ENCODE measurements around the gene OR4C6. TPM values are rescaled to one million over a fixed set of nuclear protein-coding genes. Genes with fewer than 3 reads are reported as not detected.

The OR4C6 gene
- polyA plus RNA-seq, 2 of the 4 experiments (the other 2 are of a cell fraction) = not detected

DNA sequence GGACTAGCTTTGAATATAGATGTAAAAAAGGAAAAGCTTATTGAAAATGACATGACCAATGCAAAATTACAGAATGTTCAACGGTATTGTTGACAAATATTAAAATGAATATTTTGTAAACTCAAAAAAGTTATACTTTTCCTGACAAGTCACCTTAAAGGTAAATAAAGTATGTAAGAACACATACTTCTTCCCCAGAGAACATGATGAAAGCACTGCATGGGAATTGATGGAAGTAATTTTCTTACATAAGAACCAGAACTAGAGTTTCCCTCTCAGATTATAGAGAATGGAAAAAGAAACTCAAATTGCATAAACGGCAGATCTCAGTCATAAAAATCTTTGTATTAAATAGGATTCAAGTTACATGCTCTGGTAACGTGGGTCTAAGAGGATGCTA, 27.2 kb upstream of the OR4C6 start, which contains the start of gene OR4P4:
Gene OR4P4, plus strand, starts transcription at position 301 of the 400 bp plus-strand sequence.
- peaks cover 3% of the 10 kb centered on the region; the same call in 2 of the 3 replicates for H3K9me3 ChIP-seq
- no peak within 1 kb of the TSS for H3K4me2 ChIP-seq
- ChIA-PET CTCF (no interaction called here), POLR2A (no interaction called here)
- DNase-seq (ENCODE audit: low read depth in 1 of 2, low spot score in 1 of 2) (no peak), FAIRE-seq (no peak), ATAC-seq (no peak)
- TF ChIP-seq, protein P1, sequence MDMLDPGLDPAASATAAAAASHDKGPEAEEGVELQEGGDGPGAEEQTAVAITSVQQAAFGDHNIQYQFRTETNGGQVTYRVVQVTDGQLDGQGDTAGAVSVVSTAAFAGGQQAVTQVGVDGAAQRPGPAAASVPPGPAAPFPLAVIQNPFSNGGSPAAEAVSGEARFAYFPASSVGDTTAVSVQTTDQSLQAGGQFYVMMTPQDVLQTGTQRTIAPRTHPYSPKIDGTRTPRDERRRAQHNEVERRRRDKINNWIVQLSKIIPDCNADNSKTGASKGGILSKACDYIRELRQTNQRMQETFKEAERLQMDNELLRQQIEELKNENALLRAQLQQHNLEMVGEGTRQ (IDR thresholded peaks at IDR 0.05) = no peak
- no peak for TF ChIP-seq NFE2L2 (conservative IDR thresholded peaks at IDR 0.05; ENCODE audit: low read length)
- no peak for TF ChIP-seq REST (IDR thresholded peaks at IDR 0.05)
- TF ChIP-seq FOXS1 (CRISPR knock-in tag; IDR thresholded peaks at IDR 0.05) = no peak
- H3K4me1 ChIP-seq = no peaks in the 10 kb centered on the region
- 3% methylated on average over 3 of the region's 3 CpGs for WGBS (ENCODE audit: missing lambda C conversion rate)
- no peak within 1 kb of the TSS for H3K27ac ChIP-seq
- no peak within 1 kb of the TSS for H3K4me3 ChIP-seq

DNA sequence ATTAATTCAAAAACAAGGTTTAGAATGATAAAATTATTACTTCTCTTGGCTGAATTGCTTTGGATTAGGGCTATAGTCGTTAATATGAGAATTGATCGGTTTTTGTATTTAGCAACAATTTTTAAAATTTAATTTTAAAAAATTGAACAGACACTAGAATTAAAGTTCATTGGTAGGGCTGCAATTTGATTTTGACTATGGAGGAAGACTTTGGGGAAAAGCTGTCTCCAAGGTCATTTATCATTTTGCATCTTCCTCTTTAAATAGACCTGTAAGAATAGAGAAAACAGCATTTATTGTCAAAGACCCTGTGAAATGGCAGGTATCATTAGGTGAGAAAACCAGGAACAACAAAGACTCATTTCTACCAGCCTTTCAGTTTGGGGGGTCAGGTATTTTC, 14.0 kb upstream of the OR4C6 start, which contains the start of gene OR4S2:
Gene OR4S2, plus strand, starts transcription at position 301 of the 400 bp plus-strand sequence. CDS start 2,577 bp downstream, outside the sequence.
- ATAC-seq (no peak), DNase-seq (ENCODE audit: low read depth in 1 of 2, low spot score in 1 of 2) (no peak), FAIRE-seq (no peak)
- no peak within 1 kb of the TSS for H3K4me2 ChIP-seq
- ChIA-PET POLR2A (no interaction called here), CTCF (no interaction called here)
- H3K27ac ChIP-seq = no peak within 1 kb of the TSS
- H3K9me3 ChIP-seq = no peaks in the 10 kb centered on the region
- no peak within 1 kb of the TSS for H3K4me3 ChIP-seq
- 0% methylated on average over 2 of the region's 2 CpGs for WGBS (ENCODE audit: missing lambda C conversion rate)
- TF ChIP-seq RAD21 (conservative IDR thresholded peaks at IDR 0.05 in 1 of 2, IDR thresholded peaks at IDR 0.05 in 1 of 2) (no peak), FOSL2 (IDR thresholded peaks at IDR 0.05) (no peak), FOSL2 (CRISPR knock-in tag; IDR thresholded peaks at IDR 0.05) (no peak), NPAS2 (CRISPR knock-in tag; IDR thresholded peaks at IDR 0.05; ENCODE audit: borderline replicate concordance) (no peak), MAFK (IDR thresholded peaks at IDR 0.05; ENCODE audit: partially characterized antibody) (no peak), MAZ (IDR thresholded peaks at IDR 0.05; ENCODE audit: borderline replicate concordance, low read depth, low read length) (no peak), HOXB13 (CRISPR knock-in tag; IDR thresholded peaks at IDR 0.05; ENCODE audit: low read depth) (no peak), POLR2A (IDR thresholded peaks at IDR 0.05; ENCODE audit: low read length) (no peak), POLR2AphosphoS2 (conservative IDR thresholded peaks at IDR 0.05; ENCODE audit: low read length) (no peak), FOSB (CRISPR knock-in tag; IDR thresholded peaks at IDR 0.05) (no peak), ESRRA (IDR thresholded peaks at IDR 0.05; ENCODE audit: borderline replicate concordance, low read length) (no peak), RNF2 (IDR thresholded peaks at IDR 0.05; ENCODE audit: borderline replicate concordance, low read depth) (no peak), TP53 (CRISPR knock-in tag; IDR thresholded peaks at IDR 0.05) (no peak), PHF8 (IDR thresholded peaks at IDR 0.05; ENCODE audit: borderline replicate concordance, low read depth) (no peak), RCOR1 (IDR thresholded peaks at IDR 0.05; ENCODE audit: low read depth, low read length) (no peak), ELK1 (IDR thresholded peaks at IDR 0.05; ENCODE audit: low read depth, low read length) (no peak), E2F6 (IDR thresholded peaks at IDR 0.05; ENCODE audit: borderline replicate concordance, low read depth) (no peak)
- TF ChIP-seq, protein P1 (IDR thresholded peaks at IDR 0.05) = no peak
- H3K4me1 ChIP-seq = no peaks in the 10 kb centered on the region
